ENCODE data around the gene GFER. TPM values are rescaled to one million over a fixed set of nuclear protein-coding genes. Genes with fewer than 3 reads are reported as not detected.

The GFER gene
- total and polyA plus RNA-seq, 10 of the 15 experiments (the other 5 are each of a cell fraction or from before 2014, with no cell fraction given), result 2.4 to 57.7 (median 31.3) TPM

DNA sequence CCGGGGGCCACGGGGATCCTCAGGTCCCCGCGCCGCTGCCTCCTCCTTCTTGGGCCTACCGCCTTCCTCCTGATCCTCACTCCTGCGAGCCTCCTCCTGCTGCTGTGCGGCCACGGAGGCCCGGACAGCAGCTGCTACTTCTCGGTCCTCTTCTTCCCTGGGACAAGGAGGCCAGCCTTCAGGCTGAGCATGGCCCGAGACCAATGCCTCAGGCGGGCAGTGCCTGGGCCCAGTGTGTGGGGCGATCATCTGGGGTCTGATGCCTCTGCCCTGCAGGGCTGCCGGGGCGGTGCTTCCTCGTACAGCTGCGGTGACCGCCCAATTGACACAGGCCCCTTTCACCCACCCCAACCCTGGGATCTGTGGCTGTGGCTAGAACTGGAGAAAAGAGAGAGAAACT, 17.0 kb downstream of the GFER start:
- no peak overlapping the region for H3K27ac ChIP-seq (ENCODE audit: control insufficient read depth, insufficient read depth)
- no TSS peak for BruUV-seq (replicated peaks)
- peaks cover 7% of the 10 kb centered on the region for H3K4me1 ChIP-seq (ENCODE audit: control insufficient read depth, insufficient read depth, low read length)
- H3K36me3 ChIP-seq (ENCODE audit: control insufficient read depth in 2 of 2, insufficient read depth in 2 of 2, low read length in 1 of 2), result peaks cover 3 to 50% of the 10 kb centered on the region in 2 experiments
- in situ Hi-C loops (cut with MboI) (no loop called here), intact Hi-C loops (cut with micrococcal nuclease; ENCODE audit: unreplicated experiment) (no loop called here)
- H3K9me3 ChIP-seq (replicated peaks; ENCODE audit: control insufficient read depth, insufficient read depth, low read length), result no peaks in the 10 kb centered on the region
- H2AFZ ChIP-seq (ENCODE audit: control insufficient read depth, low read depth, low read length), result no peak overlapping the region
- DNase-seq (ENCODE audit: low read depth, low spot score) (no peak), ATAC-seq (no peak), FAIRE-seq (no peak)
- RAD21 ChIA-PET (ENCODE audit: unreplicated experiment), result interaction anchor here (0.6 kb wide), 1 partner anchor 20 kb away, joined by 4 read pairs; no protein-coding TSS in a partner anchor
- no peak overlapping the region for H3K9ac ChIP-seq (ENCODE audit: control insufficient read depth, insufficient read depth, low read length)
- no peak overlapping the region for H3K4me3 ChIP-seq
- H3K79me2 ChIP-seq (ENCODE audit: control insufficient read depth, insufficient read depth, low read length), result peaks cover 22% of the 10 kb centered on the region
- no peaks in the 10 kb centered on the region for H3K27me3 ChIP-seq (replicated peaks in 1 of 2; ENCODE audit: control insufficient read depth in 2 of 2, insufficient read depth in 2 of 2, low read length in 1 of 2)
- H3K4me2 ChIP-seq (ENCODE audit: control insufficient read depth, insufficient read depth), result no peak overlapping the region
- SMC1A ChIA-PET (ENCODE audit: uncharacterized antibody, unreplicated experiment), result no interaction called here
- CTCF ChIA-PET, result interaction anchor here (0.9 to 1.4 kb wide), 2 partner anchors 15 to 35 kb away, joined by 3 to 4 read pairs; no protein-coding TSS in a partner anchor
- POLR2A ChIA-PET, result no interaction called here
- H4K20me1 ChIP-seq (ENCODE audit: control insufficient read depth, insufficient read depth), result peaks cover 6% of the 10 kb centered on the region
- WGBS (ENCODE audit: insufficient coverage, insufficient replicate concordance, low lambda C conversion rate, missing lambda C conversion rate), result 91% methylated on average over 17 of the region's 19 CpGs
- no peak for TF ChIP-seq RELB (IDR thresholded peaks at IDR 0.05; ENCODE audit: low read depth)
- no peak for TF ChIP-seq MEF2B (IDR thresholded peaks at IDR 0.05; ENCODE audit: partially characterized antibody, poor library complexity, severe bottlenecking)
- TF ChIP-seq NR2F1 (conservative IDR thresholded peaks at IDR 0.05), result no peak
- TF ChIP-seq TBL1XR1 (IDR thresholded peaks at IDR 0.05; ENCODE audit: low read depth, low read length), result no peak
- no peak for TF ChIP-seq TCF7 (IDR thresholded peaks at IDR 0.05; ENCODE audit: borderline replicate concordance)
- no peak for TF ChIP-seq TCF3 (IDR thresholded peaks at IDR 0.05; ENCODE audit: borderline replicate concordance, insufficient read depth, low read depth, low read length)
- no peak for TF ChIP-seq EGR1 (IDR thresholded peaks at IDR 0.05; ENCODE audit: borderline replicate concordance in 1 of 2, low read depth in 2 of 2, low read length in 2 of 2)
- TF ChIP-seq NRF1 (conservative IDR thresholded peaks at IDR 0.05; ENCODE audit: low read depth, low read length), result no peak
- no peak for TF ChIP-seq NFYB (IDR thresholded peaks at IDR 0.05; ENCODE audit: insufficient read depth, low read depth, low read length)
- TF ChIP-seq MTA2 (IDR thresholded peaks at IDR 0.05; ENCODE audit: low read depth), result no peak
- no peak for TF ChIP-seq MTA3 (IDR thresholded peaks at IDR 0.05; ENCODE audit: borderline replicate concordance, low read length)
- TF ChIP-seq, protein P1, sequence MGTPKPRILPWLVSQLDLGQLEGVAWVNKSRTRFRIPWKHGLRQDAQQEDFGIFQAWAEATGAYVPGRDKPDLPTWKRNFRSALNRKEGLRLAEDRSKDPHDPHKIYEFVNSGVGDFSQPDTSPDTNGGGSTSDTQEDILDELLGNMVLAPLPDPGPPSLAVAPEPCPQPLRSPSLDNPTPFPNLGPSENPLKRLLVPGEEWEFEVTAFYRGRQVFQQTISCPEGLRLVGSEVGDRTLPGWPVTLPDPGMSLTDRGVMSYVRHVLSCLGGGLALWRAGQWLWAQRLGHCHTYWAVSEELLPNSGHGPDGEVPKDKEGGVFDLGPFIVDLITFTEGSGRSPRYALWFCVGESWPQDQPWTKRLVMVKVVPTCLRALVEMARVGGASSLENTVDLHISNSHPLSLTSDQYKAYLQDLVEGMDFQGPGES (IDR thresholded peaks at IDR 0.05), result no peak
- no peak for TF ChIP-seq CREB1 (IDR thresholded peaks at IDR 0.05; ENCODE audit: low read depth)
- no peak for TF ChIP-seq ZSCAN29 (IDR thresholded peaks at IDR 0.05)
- TF ChIP-seq, protein P2, sequence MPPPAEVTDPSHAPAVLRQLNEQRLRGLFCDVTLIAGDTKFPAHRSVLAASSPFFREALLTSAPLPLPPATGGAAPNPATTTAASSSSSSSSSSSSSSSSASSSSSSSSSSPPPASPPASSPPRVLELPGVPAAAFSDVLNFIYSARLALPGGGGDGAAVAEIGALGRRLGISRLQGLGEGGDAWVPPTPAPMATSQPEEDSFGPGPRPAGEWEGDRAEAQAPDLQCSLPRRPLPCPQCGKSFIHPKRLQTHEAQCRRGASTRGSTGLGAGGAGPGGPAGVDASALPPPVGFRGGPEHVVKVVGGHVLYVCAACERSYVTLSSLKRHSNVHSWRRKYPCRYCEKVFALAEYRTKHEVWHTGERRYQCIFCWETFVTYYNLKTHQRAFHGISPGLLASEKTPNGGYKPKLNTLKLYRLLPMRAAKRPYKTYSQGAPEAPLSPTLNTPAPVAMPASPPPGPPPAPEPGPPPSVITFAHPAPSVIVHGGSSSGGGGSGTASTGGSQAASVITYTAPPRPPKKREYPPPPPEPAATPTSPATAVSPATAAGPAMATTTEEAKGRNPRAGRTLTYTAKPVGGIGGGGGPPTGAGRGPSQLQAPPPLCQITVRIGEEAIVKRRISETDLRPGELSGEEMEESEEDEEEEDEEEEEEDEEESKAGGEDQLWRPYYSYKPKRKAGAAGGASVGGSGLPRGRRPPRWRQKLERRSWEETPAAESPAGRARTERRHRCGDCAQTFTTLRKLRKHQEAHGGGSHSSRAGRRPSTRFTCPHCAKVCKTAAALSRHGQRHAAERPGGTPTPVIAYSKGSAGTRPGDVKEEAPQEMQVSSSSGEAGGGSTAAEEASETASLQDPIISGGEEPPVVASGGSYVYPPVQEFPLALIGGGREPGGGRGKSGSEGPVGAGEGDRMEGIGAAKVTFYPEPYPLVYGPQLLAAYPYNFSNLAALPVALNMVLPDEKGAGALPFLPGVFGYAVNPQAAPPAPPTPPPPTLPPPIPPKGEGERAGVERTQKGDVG (CRISPR knock-in tag; IDR thresholded peaks at IDR 0.05), result no peak
- TF ChIP-seq NR2C1 (IDR thresholded peaks at IDR 0.05), result no peak
- no peak for TF ChIP-seq SREBF2 (IDR thresholded peaks at IDR 0.05; ENCODE audit: low read length)
